Hair follicular keratinocyte (primary cell): ENCODE measurements around the gene IQCN. TPM values are rescaled to one million over a fixed set of nuclear protein-coding genes. Genes with fewer than 3 reads are reported as not detected.

ENCODE experiments used
- total RNA-seq: library from RNA; depleted of rRNA; stranded (reverse); fragments of >200 nt; gene quantifications from 2 replicates; pipeline ENCODE4 v1.2.3, GENCODE V29; 2015

IQCN gene, protein sequence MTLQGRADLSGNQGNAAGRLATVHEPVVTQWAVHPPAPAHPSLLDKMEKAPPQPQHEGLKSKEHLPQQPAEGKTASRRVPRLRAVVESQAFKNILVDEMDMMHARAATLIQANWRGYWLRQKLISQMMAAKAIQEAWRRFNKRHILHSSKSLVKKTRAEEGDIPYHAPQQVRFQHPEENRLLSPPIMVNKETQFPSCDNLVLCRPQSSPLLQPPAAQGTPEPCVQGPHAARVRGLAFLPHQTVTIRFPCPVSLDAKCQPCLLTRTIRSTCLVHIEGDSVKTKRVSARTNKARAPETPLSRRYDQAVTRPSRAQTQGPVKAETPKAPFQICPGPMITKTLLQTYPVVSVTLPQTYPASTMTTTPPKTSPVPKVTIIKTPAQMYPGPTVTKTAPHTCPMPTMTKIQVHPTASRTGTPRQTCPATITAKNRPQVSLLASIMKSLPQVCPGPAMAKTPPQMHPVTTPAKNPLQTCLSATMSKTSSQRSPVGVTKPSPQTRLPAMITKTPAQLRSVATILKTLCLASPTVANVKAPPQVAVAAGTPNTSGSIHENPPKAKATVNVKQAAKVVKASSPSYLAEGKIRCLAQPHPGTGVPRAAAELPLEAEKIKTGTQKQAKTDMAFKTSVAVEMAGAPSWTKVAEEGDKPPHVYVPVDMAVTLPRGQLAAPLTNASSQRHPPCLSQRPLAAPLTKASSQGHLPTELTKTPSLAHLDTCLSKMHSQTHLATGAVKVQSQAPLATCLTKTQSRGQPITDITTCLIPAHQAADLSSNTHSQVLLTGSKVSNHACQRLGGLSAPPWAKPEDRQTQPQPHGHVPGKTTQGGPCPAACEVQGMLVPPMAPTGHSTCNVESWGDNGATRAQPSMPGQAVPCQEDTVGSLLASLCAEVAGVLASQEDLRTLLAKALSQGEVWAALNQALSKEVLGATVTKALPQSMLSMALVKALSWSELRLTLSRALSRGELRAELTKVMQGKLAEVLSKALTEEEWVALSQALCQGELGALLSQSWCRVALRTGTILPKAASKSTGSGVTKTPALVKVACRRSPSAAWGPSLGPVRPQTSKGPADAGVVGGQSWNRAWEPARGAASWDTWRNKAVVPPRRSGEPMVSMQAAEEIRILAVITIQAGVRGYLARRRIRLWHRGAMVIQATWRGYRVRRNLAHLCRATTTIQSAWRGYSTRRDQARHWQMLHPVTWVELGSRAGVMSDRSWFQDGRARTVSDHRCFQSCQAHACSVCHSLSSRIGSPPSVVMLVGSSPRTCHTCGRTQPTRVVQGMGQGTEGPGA (N-terminal part only)
- total RNA-seq: under 0.01 TPM in 1 of 2 replicates, not detected in the other

DNA sequence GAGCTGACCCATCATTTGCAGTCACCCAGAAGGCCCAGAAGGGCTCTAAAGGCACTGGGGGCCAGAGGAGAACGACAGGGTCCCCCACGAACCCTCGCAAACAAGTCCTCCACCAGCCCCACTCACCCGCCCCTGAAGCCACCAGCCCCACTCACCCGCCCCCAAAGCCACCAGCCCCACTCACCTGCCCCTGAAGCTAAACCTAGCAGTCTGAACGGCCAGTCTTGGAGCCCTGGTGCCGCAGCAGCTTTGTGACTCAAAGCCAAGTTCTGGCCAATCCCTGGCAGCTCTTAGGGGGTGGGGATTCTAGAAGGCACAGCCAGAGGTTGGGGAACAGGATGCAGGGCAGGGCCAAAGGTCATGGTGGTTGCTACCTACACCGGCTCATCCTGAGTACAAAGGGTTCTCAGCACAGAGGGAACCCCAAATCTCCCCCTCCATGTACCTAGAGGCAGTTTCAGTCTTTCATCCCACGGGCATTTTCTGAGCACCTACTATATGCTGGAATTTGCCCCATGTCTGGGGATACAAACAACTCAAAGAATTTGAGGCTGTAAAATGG, at the start of gene IQCN:
IQCN (minus strand) TSS at position 234 of the 562 bp plus-strand sequence. CDS start 4,974 bp downstream, outside the sequence.

DNA sequence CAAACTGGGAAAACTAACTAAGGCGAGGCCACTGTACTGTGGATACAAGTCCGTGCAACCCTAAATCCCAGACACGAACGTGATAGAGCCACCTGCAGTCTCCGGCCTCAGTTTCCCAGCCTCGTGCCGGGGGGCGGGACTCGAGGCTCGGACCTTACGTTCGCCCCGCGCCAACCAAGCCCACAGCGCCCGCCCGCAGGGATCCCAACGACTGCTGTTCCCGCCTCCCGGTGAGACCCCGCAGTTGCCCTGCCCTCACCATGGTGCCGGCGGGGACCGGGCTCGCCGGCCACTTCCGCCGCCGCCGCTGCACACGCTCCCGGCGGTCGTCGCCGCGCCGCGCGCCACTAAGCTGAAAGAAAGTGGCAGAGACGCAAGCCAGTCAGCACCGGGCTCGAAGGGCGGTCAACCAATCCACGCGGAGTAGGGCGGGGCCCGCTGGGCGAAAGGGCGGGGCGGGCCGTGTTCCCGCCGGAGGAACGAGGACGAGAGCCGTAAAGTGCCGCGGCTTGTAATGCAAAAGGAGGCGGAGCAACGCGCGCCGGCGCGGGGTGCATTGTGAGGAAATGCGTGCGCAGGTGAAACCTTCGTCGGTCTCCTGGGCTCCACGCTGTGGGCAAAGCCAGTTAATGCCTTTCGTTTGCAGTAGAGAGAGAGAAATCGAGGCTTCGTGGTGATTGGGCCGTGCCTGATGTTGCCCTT, 48.7 kb upstream of the IQCN start, which contains the start of gene LSM4:
LSM4 (minus strand) TSS at position 318 of the 702 bp plus-strand sequence; CDS start at position 262, 56 bp downstream.

DNA sequence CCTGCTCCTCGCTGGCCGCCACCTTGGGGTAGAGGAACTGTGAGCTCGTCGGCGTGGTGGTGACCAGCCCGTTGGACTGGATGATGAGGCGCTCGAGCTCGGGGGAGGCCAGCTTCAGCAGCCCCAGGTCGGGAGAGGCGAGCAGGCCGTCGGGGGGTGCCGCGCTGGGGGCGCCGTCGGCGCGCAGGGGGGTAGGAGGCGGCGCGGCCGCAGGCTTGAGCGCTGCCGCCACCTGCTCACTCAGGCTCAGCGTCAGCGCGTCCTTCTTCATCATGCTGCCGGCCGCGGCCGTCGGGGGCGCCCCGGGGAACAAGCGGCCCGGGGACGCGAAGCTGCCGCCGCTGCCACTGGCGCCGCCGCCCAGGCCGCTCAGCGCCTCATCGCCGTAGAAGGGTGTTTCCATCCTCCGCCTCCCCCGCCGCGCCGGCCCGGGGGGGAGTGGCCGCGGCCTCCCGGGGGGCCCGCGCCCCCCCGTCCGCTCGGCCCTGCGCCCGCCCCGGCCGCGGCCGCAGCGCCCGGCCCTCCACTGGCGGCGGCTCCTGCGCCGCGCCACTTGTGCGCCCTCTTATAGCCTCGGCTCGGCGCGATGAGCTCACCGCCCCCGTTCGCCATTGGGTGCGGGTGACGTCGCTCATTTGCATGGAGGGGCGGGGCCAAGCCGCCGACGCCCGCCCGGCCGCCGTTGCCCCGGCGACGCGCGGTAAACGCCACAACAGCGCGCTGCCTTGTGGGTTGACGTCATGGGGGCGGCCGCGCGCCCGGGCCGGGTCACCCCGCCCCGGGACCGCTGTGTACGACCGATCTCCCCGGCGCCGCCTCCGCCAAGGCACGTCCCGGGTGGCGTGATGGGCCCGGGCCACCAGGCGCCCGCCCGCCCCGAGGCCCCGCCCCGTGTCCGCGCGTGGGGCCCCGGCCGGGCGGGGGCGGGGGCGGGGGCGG, 7.1 kb upstream of the IQCN start, which contains the start of gene JUND:
JUND (minus strand) TSS at position 541 of the 939 bp plus-strand sequence; CDS start at position 403, 138 bp downstream.

DNA sequence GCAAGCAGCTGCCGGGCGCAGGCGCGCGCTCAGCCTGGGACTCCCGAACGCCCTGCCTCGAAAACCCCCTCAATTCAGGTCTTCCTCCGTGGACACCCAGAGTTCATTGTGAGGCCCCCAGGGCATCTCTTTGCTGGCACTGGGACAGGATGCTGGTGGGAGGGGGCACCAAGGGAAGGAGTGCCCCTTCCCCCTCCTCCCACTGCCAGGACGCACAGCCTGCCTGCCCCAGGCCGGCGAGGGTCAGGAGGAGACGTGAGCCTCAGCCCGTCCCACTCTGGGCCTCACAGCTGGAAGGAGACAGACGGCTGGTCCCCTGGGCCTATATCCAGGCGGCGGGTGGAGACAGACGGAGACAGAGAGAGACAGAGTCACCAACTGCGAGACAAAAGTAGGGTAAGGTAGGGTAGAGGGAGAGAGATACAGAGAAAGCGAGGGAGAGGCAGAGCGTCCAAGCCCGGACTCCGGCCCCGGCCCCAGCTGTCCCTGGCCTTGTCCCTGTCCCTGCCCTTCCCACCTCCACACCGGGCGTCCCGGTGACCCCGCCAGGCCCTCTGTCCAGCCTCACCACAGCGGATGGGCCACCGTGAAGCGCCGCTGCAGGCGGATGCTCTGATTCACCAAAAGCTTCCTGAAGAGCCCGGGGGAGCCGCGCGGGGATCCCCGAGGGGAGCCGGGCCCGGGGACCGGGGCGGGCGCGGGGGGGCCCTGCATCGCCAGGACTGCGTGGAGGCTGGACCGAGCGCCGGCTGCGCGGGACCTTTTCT, 48.4 kb downstream of the IQCN start, which contains the start of gene PDE4C:
PDE4C (minus strand) TSS at position 737 of the 767 bp plus-strand sequence; CDS start at position 714, 23 bp downstream.

Other genes with a start within 250 kb of the IQCN start
- not detected in 2 replicates for gene IL12RB1, start 187.5 kb downstream of the IQCN start, total RNA-seq
- 2.4 and 3.3 TPM in 2 replicates for gene MAST3, start 176.7 kb downstream of the IQCN start, total RNA-seq
- 13.4 and 14.3 TPM in 2 replicates for gene PIK3R2, start 121.3 kb downstream of the IQCN start, total RNA-seq
- gene IFI30, start 100.6 kb downstream of the IQCN start, total RNA-seq: 22.6 and 27.0 TPM in 2 replicates
- 77.5 and 113 TPM in 2 replicates for gene MPV17L2, start 81.2 kb downstream of the IQCN start, total RNA-seq
- 0.19 and 0.23 TPM in 2 replicates for gene RAB3A, start 70.4 kb downstream of the IQCN start, total RNA-seq
- gene PDE4C, start 48.0 kb downstream of the IQCN start, total RNA-seq: not detected in 2 replicates
- gene JUND, start 7.2 kb upstream of the IQCN start, total RNA-seq: 108 and 149 TPM in 2 replicates
- 465 and 615 TPM in 2 replicates for gene LSM4, start 48.6 kb upstream of the IQCN start, total RNA-seq
- 5.2 and 5.6 TPM in 2 replicates for gene PGPEP1, start 66.1 kb upstream of the IQCN start, total RNA-seq
- 2.2 and 30.3 TPM in 2 replicates for gene GDF15, start 111.7 kb upstream of the IQCN start, total RNA-seq
- not detected in 2 replicates for gene LRRC25, start 123.2 kb upstream of the IQCN start, total RNA-seq
- gene SSBP4, start 144.9 kb upstream of the IQCN start, total RNA-seq: 65.4 and 73.2 TPM in 2 replicates
- 14.0 and 15.5 TPM in 2 replicates for gene ISYNA1, start 163.7 kb upstream of the IQCN start, total RNA-seq
- gene ELL, start 247.6 kb upstream of the IQCN start, total RNA-seq: 16.2 and 20.6 TPM in 2 replicates